ENCODE measurements around the gene ANKRD63. TPM values are rescaled to one million over a fixed set of nuclear protein-coding genes. Genes with fewer than 3 reads are reported as not detected.

ANKRD63 gene
- total and polyA plus RNA-seq, 2 of the 8 experiments (the other 6 are each of a cell fraction or from before 2014, with no cell fraction given) = 0.18 to 0.26 TPM

DNA sequence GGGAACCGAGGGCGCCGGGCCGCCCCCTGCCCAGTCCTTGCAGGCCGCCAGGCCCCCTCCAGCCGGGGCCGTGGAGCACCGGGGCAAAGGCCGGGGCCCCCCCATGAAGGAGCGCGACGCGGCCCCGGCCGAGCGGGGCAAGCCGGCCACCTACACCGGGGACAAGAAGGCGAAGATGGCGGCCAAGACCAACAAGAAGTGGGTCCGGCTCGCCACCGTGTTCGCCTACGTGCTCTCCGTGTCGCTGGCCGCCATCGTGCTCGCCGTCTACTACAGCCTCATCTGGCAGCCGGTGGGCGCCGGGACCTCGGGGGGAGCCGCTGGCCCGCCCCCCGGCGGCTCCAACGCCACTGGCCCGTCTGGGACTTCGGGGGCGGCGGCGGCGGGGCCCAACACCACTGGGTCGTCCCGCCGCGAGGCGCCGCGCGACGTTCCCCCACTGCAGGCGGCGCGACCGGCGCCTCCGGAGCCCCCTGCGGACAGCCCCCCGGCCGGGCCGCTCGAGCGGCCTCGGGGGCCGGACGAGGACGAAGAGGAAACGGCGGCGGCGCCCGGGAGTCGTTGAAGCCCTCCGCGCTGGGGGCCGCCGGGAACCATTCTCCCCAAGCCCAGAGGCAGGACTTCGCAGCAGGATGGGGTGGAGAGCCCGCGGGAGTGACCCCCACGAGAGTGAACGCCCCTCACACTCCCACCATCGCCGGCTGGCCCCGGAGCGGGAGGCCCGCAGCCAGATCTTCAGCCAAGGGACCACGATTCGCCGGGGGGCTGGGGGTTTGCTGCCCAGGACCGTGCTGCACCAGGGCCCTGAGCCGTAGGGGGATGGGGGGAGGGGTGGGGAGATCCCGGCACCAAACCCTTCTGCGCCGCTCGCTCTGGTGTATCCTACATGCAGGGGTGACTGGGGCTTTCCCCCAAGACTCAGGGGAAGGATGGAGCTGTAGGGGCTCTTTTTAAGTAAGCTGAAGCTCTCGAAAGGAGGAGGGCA, 41.4 kb upstream of the ANKRD63 start (continued):
- TF ChIP-seq, protein P1, sequence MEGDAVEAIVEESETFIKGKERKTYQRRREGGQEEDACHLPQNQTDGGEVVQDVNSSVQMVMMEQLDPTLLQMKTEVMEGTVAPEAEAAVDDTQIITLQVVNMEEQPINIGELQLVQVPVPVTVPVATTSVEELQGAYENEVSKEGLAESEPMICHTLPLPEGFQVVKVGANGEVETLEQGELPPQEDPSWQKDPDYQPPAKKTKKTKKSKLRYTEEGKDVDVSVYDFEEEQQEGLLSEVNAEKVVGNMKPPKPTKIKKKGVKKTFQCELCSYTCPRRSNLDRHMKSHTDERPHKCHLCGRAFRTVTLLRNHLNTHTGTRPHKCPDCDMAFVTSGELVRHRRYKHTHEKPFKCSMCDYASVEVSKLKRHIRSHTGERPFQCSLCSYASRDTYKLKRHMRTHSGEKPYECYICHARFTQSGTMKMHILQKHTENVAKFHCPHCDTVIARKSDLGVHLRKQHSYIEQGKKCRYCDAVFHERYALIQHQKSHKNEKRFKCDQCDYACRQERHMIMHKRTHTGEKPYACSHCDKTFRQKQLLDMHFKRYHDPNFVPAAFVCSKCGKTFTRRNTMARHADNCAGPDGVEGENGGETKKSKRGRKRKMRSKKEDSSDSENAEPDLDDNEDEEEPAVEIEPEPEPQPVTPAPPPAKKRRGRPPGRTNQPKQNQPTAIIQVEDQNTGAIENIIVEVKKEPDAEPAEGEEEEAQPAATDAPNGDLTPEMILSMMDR (IDR thresholded peaks at IDR 0.05; ENCODE audit: control extremely low read depth in 1 of 3, insufficient read depth in 1 of 3, low read depth in 1 of 3, low read length in 3 of 3) = no peak
- TF ChIP-seq RNF2 (IDR thresholded peaks at IDR 0.05; ENCODE audit: borderline replicate concordance, low read depth, low read length, missing control alignments, poor library complexity, severe bottlenecking) (no peak), SAP30 (IDR thresholded peaks at IDR 0.05; ENCODE audit: insufficient read depth, insufficient replicate concordance, low read length) (no peak), SRF (IDR thresholded peaks at IDR 0.05; ENCODE audit: low read depth, low read length) (no peak), HDAC2 (IDR thresholded peaks at IDR 0.05; ENCODE audit: borderline replicate concordance in 1 of 2, low read depth in 2 of 2, low read length in 2 of 2) (no peak), KDM5A (IDR thresholded peaks at IDR 0.05; ENCODE audit: low read length) (no peak), JUN (IDR thresholded peaks at IDR 0.05; ENCODE audit: low read depth, low read length) (no peak), SIN3A (conservative IDR thresholded peaks at IDR 0.05 in 1 of 2, IDR thresholded peaks at IDR 0.05 in 1 of 2; ENCODE audit: low read depth in 1 of 2, low read length in 2 of 2) (no peak), RBBP5 (IDR thresholded peaks at IDR 0.05; ENCODE audit: borderline replicate concordance, low read depth, low read length) (0 out of 2 replicates have a peak, but pooled peaks have one; percentile 20), NANOG (IDR thresholded peaks at IDR 0.05; ENCODE audit: insufficient read depth, low read depth, low read length, poor library complexity, severe bottlenecking) (no peak), ZNF274 (IDR thresholded peaks at IDR 0.05; ENCODE audit: borderline replicate concordance, extremely low read depth, low read length) (no peak), CBX5 (IDR thresholded peaks at IDR 0.05; ENCODE audit: low read depth, low read length) (no peak)
- TF ChIP-seq, protein P2, sequence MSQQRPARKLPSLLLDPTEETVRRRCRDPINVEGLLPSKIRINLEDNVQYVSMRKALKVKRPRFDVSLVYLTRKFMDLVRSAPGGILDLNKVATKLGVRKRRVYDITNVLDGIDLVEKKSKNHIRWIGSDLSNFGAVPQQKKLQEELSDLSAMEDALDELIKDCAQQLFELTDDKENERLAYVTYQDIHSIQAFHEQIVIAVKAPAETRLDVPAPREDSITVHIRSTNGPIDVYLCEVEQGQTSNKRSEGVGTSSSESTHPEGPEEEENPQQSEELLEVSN (IDR thresholded peaks at IDR 0.05) = 0 out of 2 replicates have a peak, but pooled peaks have one; percentile 49

All from H1 (cell line).